Measurements from ENCODE around the gene PTPRCAP. TPM values are rescaled to one million over a fixed set of nuclear protein-coding genes. Genes with fewer than 3 reads are reported as not detected.

Gene PTPRCAP
- total RNA-seq, 1 donor from 2014 or later = 1.2 TPM

DNA sequence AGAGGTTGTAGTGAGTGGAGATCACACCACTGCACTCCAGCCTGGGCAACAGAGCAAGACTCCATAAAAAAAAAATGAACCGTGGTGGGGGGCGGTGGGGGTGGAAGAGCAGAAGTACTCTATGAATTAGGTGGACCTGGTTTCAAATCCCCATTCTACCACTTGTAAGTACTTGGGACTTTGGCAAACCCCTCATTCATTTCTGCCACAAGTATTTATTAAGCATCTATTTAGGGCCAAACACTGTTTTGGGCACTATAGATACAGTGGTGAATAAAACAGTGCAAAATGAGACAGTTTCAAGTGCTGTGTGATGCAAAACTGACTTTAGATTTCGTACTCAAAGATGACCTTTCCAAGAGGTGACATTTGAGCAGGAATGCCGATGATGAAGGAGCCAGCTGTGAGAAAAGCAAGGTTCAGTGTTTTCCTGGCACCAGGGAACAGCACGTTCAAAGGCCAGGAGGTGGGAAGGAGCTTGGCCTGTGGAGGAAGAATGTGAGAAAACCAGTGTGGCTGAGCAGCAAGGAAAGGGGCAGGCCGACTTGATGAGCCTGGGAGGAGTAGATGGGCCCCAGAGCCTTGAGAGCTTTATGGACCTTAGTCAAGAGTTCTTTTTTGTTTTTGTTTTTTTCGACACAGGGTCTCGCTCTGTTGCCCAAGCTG, 33.0 kb upstream of the PTPRCAP start:
- peaks cover 21% of the 10 kb centered on the region for H3K4me1 Mint-ChIP-seq (ENCODE audit: unreplicated experiment)
- no peaks in the 10 kb centered on the region for H3K27me3 Mint-ChIP-seq (ENCODE audit: unreplicated experiment)
- H3K4me3 Mint-ChIP-seq (ENCODE audit: unreplicated experiment) = peak overlapping the region; percentile 74
- no peaks in the 10 kb centered on the region for H3K9me3 Mint-ChIP-seq (ENCODE audit: unreplicated experiment)
- no peak for DNase-seq (ENCODE audit: extremely low spot score, unreplicated experiment)
- H3K27ac Mint-ChIP-seq (ENCODE audit: unreplicated experiment) = no peak overlapping the region
- TF ChIP-seq, protein P1, sequence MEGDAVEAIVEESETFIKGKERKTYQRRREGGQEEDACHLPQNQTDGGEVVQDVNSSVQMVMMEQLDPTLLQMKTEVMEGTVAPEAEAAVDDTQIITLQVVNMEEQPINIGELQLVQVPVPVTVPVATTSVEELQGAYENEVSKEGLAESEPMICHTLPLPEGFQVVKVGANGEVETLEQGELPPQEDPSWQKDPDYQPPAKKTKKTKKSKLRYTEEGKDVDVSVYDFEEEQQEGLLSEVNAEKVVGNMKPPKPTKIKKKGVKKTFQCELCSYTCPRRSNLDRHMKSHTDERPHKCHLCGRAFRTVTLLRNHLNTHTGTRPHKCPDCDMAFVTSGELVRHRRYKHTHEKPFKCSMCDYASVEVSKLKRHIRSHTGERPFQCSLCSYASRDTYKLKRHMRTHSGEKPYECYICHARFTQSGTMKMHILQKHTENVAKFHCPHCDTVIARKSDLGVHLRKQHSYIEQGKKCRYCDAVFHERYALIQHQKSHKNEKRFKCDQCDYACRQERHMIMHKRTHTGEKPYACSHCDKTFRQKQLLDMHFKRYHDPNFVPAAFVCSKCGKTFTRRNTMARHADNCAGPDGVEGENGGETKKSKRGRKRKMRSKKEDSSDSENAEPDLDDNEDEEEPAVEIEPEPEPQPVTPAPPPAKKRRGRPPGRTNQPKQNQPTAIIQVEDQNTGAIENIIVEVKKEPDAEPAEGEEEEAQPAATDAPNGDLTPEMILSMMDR (IDR thresholded peaks at IDR 0.05) = no peak
- H3K36me3 Mint-ChIP-seq (ENCODE audit: unreplicated experiment) = no peaks in the 10 kb centered on the region

DNA sequence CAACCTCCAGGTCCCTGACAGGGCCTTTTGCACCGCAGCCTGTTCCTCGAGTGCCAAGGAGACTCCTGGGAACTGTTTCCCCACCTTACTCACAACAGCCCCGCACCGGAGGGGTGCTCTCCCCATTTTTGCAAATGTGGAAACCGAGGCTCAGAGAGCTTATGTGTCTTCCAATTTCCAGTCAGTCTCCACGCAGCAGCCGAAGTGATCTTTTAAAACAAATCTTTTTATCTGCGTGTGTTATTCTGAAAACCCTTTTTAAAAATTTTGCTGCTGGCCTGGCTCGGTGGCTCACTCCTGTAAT, 32.0 kb upstream of the PTPRCAP start:
- peaks cover 27% of the 10 kb centered on the region for H3K4me1 Mint-ChIP-seq (ENCODE audit: unreplicated experiment)
- H3K36me3 Mint-ChIP-seq (ENCODE audit: unreplicated experiment) = no peaks in the 10 kb centered on the region
- DNase-seq (ENCODE audit: extremely low spot score, unreplicated experiment) = no peak
- peak overlapping the region; percentile 73 for H3K27ac Mint-ChIP-seq (ENCODE audit: unreplicated experiment)
- TF ChIP-seq, protein P1 (IDR thresholded peaks at IDR 0.05) = no peak
- H3K4me3 Mint-ChIP-seq (ENCODE audit: unreplicated experiment) = peak overlapping the region; percentile 74
- no peaks in the 10 kb centered on the region for H3K27me3 Mint-ChIP-seq (ENCODE audit: unreplicated experiment)
- H3K9me3 Mint-ChIP-seq (ENCODE audit: unreplicated experiment) = no peaks in the 10 kb centered on the region

DNA sequence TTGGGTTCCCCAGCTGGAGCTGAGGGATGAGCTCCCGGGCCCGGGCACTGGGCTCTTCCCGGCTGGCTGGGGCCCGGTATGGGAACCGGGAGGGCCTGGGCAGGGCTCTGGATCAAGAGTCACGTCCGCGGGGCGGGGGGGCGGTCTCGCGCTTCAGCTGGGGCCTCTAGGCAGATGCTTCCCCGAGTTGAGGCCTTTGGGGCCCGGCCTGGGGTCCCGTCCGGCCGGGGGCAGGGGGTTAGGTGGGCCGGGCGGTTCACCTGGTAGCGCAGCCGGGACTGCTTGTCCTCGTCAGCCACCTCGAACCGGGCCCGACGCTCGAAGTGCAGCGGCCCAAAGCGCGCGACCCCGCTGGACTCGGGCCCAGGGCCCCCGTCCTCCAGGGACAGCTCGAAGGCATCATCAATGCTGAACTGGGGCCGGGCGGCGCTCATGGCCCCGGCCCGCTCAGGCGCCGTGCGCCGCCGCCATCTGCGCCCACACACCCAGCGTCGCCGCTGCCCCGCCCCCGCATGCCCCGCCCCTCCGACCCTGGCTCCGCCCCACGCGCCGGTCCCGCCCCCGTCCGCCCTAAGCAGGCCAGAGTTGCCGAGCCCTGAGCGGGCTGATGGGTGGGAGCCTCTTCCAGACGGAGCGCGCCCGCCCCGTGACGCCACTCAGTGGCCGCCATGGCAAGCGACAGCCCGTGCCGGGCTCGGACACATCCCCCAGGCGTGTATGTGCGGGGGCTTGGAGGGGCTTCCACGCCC, 31.5 kb upstream of the PTPRCAP start, which contains the start of gene TMEM134:
Gene TMEM134 (minus strand): TSS at position 493 of the 749 bp plus-strand sequence. CDS start 59 bp downstream, at position 434.
- no peaks in the 10 kb centered on the region for H3K9me3 Mint-ChIP-seq (ENCODE audit: unreplicated experiment)
- peaks cover 32% of the 10 kb centered on the region for H3K4me1 Mint-ChIP-seq (ENCODE audit: unreplicated experiment)
- TF ChIP-seq, protein P1 (IDR thresholded peaks at IDR 0.05) = peak; percentile 47
- DNase-seq (ENCODE audit: extremely low spot score, unreplicated experiment) = peak; percentile 98
- peak within 1 kb of the TSS; percentile 73 for H3K27ac Mint-ChIP-seq (ENCODE audit: unreplicated experiment)
- peak within 1 kb of the TSS; percentile 80 for H3K4me3 Mint-ChIP-seq (ENCODE audit: unreplicated experiment)
- H3K36me3 Mint-ChIP-seq (ENCODE audit: unreplicated experiment) = no peaks in the 10 kb centered on the region
- no peaks in the 10 kb centered on the region for H3K27me3 Mint-ChIP-seq (ENCODE audit: unreplicated experiment)

DNA sequence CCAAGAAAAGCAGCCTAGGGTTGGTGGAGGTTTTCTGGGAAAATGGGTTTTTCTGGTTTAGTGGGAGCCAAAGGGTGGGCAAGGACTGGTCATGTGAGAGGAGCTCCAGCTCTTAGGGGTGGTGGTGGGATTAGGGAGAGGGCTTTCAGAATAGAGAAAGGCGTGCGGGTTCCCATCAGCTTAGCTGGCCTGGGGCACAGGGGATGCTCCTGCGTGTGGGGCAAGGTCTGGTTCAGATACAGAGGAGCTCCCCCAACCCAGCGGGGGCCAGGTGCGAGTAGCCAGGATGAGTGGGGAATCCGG, 30.9 kb upstream of the PTPRCAP start:
- H3K4me3 Mint-ChIP-seq (ENCODE audit: unreplicated experiment) = peak overlapping the region; percentile 80
- H3K36me3 Mint-ChIP-seq (ENCODE audit: unreplicated experiment) = no peaks in the 10 kb centered on the region
- no peaks in the 10 kb centered on the region for H3K27me3 Mint-ChIP-seq (ENCODE audit: unreplicated experiment)
- H3K27ac Mint-ChIP-seq (ENCODE audit: unreplicated experiment) = peak overlapping the region; percentile 57
- no peak for DNase-seq (ENCODE audit: extremely low spot score, unreplicated experiment)
- peaks cover 33% of the 10 kb centered on the region for H3K4me1 Mint-ChIP-seq (ENCODE audit: unreplicated experiment)
- TF ChIP-seq, protein P1 (IDR thresholded peaks at IDR 0.05) = no peak
- H3K9me3 Mint-ChIP-seq (ENCODE audit: unreplicated experiment) = no peaks in the 10 kb centered on the region

DNA sequence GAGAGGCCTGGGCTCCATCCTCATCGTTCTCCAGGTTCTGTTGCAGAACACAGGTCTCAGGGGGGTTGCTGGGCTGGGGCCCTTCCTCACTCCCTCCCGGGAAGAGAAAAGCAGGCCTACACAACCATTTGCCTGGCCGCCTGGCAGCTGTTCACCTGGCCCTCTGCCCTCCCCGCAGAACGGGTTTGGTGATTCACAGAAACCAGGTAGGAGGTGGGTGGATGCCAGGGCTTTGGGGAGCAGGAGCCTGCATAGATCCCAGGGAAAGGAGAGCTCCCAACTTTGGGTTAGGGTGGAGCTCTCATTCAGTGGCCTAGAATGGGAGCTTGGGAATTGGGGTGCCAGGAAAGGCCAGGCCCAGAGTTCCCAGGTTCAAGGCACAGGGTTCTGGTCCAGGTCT, 30.6 kb upstream of the PTPRCAP start:
- peaks cover 33% of the 10 kb centered on the region for H3K4me1 Mint-ChIP-seq (ENCODE audit: unreplicated experiment)
- DNase-seq (ENCODE audit: extremely low spot score, unreplicated experiment) = no peak
- peak overlapping the region; percentile 80 for H3K4me3 Mint-ChIP-seq (ENCODE audit: unreplicated experiment)
- H3K27ac Mint-ChIP-seq (ENCODE audit: unreplicated experiment) = peak overlapping the region; percentile 57
- H3K36me3 Mint-ChIP-seq (ENCODE audit: unreplicated experiment) = no peaks in the 10 kb centered on the region
- TF ChIP-seq, protein P1 (IDR thresholded peaks at IDR 0.05) = no peak
- no peaks in the 10 kb centered on the region for H3K9me3 Mint-ChIP-seq (ENCODE audit: unreplicated experiment)
- no peaks in the 10 kb centered on the region for H3K27me3 Mint-ChIP-seq (ENCODE audit: unreplicated experiment)

Data from osteocyte (in vitro differentiated cells).